Neuronal stem cell (in vitro differentiated cells): ENCODE measurements around the gene AIP.
A peak's percentile ranks its signal among the peaks of the same experiment; 100 is the strongest.

Experiments
- DNase-seq: peaks from one replicate; pipeline ENCODE4 v3.0.0-alpha.2; 2013; ENCODE audit warnings: low spot score
- H2AFZ ChIP-seq: one replicate; pipeline ENCODE4 v1.6.1; 2013; ENCODE audit warnings: mild to moderate bottlenecking, low read length, inconsistent platforms
- H2AK5ac ChIP-seq: 2 replicates; pipeline ENCODE4 v1.6.1; 2013; ENCODE audit warnings: low read depth, mild to moderate bottlenecking, inconsistent platforms, low read length, moderate library complexity, mixed read lengths
- H2BK120ac ChIP-seq: 2 replicates; pipeline ENCODE4 v1.6.1; 2013; ENCODE audit warnings: low read depth, mild to moderate bottlenecking, inconsistent platforms, low read length, moderate library complexity, mixed read lengths
- H2BK12ac ChIP-seq: one replicate; pipeline ENCODE4 v1.6.1; 2013; ENCODE audit warnings: low read length, inconsistent platforms
- H2BK15ac ChIP-seq: 2 replicates; pipeline ENCODE4 v1.6.1; 2013; ENCODE audit warnings: mild to moderate bottlenecking, low read length, inconsistent platforms, mixed read lengths
- H2BK5ac ChIP-seq: one replicate; pipeline ENCODE4 v1.6.1; 2013; ENCODE audit warnings: inconsistent platforms, mild to moderate bottlenecking, low read length, moderate library complexity
- H3K14ac ChIP-seq: one replicate; pipeline ENCODE4 v1.6.1; 2013; ENCODE audit warnings: low read length, inconsistent platforms
- H3K18ac ChIP-seq: 2 replicates; pipeline ENCODE4 v1.6.1; 2013; ENCODE audit warnings: low read length, inconsistent platforms
- H3K23ac ChIP-seq: 2 replicates; pipeline ENCODE4 v1.6.1; 2013; ENCODE audit warnings: low read depth, mild to moderate bottlenecking, mixed read lengths, low read length, inconsistent platforms; ENCODE audit not compliant: poor library complexity
- H3K27ac ChIP-seq: replicated peaks from 3 replicates; pipeline ENCODE4 v1.5.1; 2013; ENCODE audit warnings: low read length, inconsistent platforms
- H3K27me3 ChIP-seq, 3 experiments: 2 replicates each; pipeline ENCODE4 v1.6.1; 2013; ENCODE audit warnings: low read length in 3 of 3, mild to moderate bottlenecking in 2 of 3, inconsistent platforms in 1 of 3, low read depth in 1 of 3, mixed read lengths in 1 of 3, moderate library complexity in 1 of 3; ENCODE audit not compliant: control insufficient read depth in 3 of 3, insufficient read depth in 3 of 3
- H3K36me3 ChIP-seq, 2 donors: replicated peaks in 1 of 2; 2 replicates each; pipeline ENCODE4 v1.6.1; 2013; ENCODE audit warnings: low read length in 2 of 2; ENCODE audit not compliant: control insufficient read depth in 2 of 2, insufficient read depth in 2 of 2
- H3K4ac ChIP-seq: 2 replicates; pipeline ENCODE4 v1.6.1; 2013; ENCODE audit warnings: inconsistent platforms, mild to moderate bottlenecking, low read length, moderate library complexity
- H3K4me1 ChIP-seq, 2 donors: 1 replicate in 1 of 2; 2 replicates in 1 of 2; pipeline ENCODE4 v1.6.1; 2013; ENCODE audit warnings: low read length in 2 of 2, low read depth in 1 of 2; ENCODE audit not compliant: control insufficient read depth in 2 of 2, insufficient read depth in 1 of 2
- H3K4me2 ChIP-seq: one replicate; pipeline ENCODE4 v1.6.1; 2013; ENCODE audit warnings: mild to moderate bottlenecking, low read length, inconsistent platforms; ENCODE audit not compliant: insufficient read depth, poor library complexity, severe bottlenecking
- H3K4me3 ChIP-seq, 2 donors: 2 replicates each; pipeline ENCODE4 v1.5.1; 2013; ENCODE audit warnings: low read length in 2 of 2, mild to moderate bottlenecking in 2 of 2, inconsistent platforms in 1 of 2, moderate library complexity in 1 of 2
- H3K79me1 ChIP-seq: one replicate; pipeline ENCODE4 v1.6.1; 2013; ENCODE audit warnings: low read depth, mild to moderate bottlenecking, inconsistent platforms, low read length, moderate library complexity
- H3K9ac ChIP-seq: one replicate; pipeline ENCODE4 v1.6.1; 2013; ENCODE audit warnings: mild to moderate bottlenecking, low read depth, low read length, inconsistent platforms; ENCODE audit not compliant: poor library complexity
- H3K9me3 ChIP-seq, 2 donors: replicated peaks in 1 of 2; 2 replicates each; pipeline versions ENCODE3 to v1.6.1; 2013; ENCODE audit warnings: low read length in 2 of 2, mild to moderate bottlenecking in 2 of 2, inconsistent platforms in 1 of 2, low read depth in 1 of 2, mixed read lengths in 1 of 2, moderate library complexity in 1 of 2; ENCODE audit not compliant: control insufficient read depth in 2 of 2, insufficient read depth in 1 of 2
- H4K8ac ChIP-seq: one replicate; pipeline ENCODE4 v1.6.1; 2013; ENCODE audit warnings: low read depth, mild to moderate bottlenecking, inconsistent platforms, low read length, moderate library complexity
- H4K91ac ChIP-seq: one replicate; pipeline ENCODE4 v1.6.1; 2013; ENCODE audit warnings: low read length, low read depth, mild to moderate bottlenecking, inconsistent platforms; ENCODE audit not compliant: poor library complexity
- WGBS, 2 donors: extraction: QIAGEN DNeasy Blood & Tissue Kit; methylation state at CpG; one replicate each; pipeline ENCODE4 v1.1.7; 2013; ENCODE audit warnings: missing lambda C conversion rate in 2 of 2, mixed read lengths in 1 of 2; ENCODE audit not compliant: insufficient read length in 2 of 2, insufficient replicate concordance in 1 of 2; ENCODE audit errors: extremely low coverage in 2 of 2; 5-methylcytosine and 5-hydroxymethylcytosine counted together

The AIP gene

GRCh38 chr11:67439321-67440228, 43.3 kb upstream of the AIP start:
- no CpG with 5 or more reads among the region's 31 CpGs for WGBS, 2 donors
- H3K9ac ChIP-seq = peak overlapping the region; percentile 9
- no peak overlapping the region for H3K18ac ChIP-seq
- no peak overlapping the region for H4K8ac ChIP-seq
- H3K79me1 ChIP-seq = peaks cover 7% of the 10 kb centered on the region
- H3K9me3 ChIP-seq = no peaks in the 10 kb centered on the region
- H2BK15ac ChIP-seq = no peak overlapping the region
- H2AFZ ChIP-seq = no peak overlapping the region
- H3K27ac ChIP-seq = no peak overlapping the region
- H3K4ac ChIP-seq = no peak overlapping the region
- H3K4me1 ChIP-seq = peaks cover 2 to 3% of the 10 kb centered on the region in 2 donors
- H3K4me3 ChIP-seq = peak overlapping the region in 1 of 2 donors; percentile 56
- no peak overlapping the region for H2BK120ac ChIP-seq
- peak overlapping the region; percentile 55 for H3K23ac ChIP-seq
- H2BK12ac ChIP-seq = no peak overlapping the region
- peaks cover 0 to 3% (median 0%) of the 10 kb centered on the region in 3 experiments for H3K27me3 ChIP-seq
- no peak overlapping the region for H2AK5ac ChIP-seq
- no peak overlapping the region for H3K4me2 ChIP-seq
- H4K91ac ChIP-seq = peak overlapping the region; percentile 72
- no peak overlapping the region for H2BK5ac ChIP-seq
- H3K14ac ChIP-seq = peak overlapping the region; percentile 31
- peaks cover 26 to 61% of the 10 kb centered on the region in 2 donors for H3K36me3 ChIP-seq
- DNase-seq = no peak

- H4K8ac ChIP-seq = no peak overlapping the region
- no peak overlapping the region for H3K27ac ChIP-seq
- peaks cover 23 to 54% of the 10 kb centered on the region in 2 donors for H3K36me3 ChIP-seq
- peaks cover 7% of the 10 kb centered on the region for H3K79me1 ChIP-seq
- H3K4me2 ChIP-seq = no peak overlapping the region
- H3K23ac ChIP-seq = peak overlapping the region; percentile 10
- H2AK5ac ChIP-seq = peak overlapping the region; percentile 8
- H2BK120ac ChIP-seq = no peak overlapping the region
- H3K14ac ChIP-seq = peak overlapping the region; percentile 71
- H3K9ac ChIP-seq = no peak overlapping the region
- H3K18ac ChIP-seq = no peak overlapping the region
- H3K4me1 ChIP-seq = peaks cover 2 to 3% of the 10 kb centered on the region in 2 donors
- no peak overlapping the region for H2BK15ac ChIP-seq
- WGBS, 2 donors = no CpG with 5 or more reads among the region's 17 CpGs
- H3K27me3 ChIP-seq = peaks cover 0 to 3% (median 0%) of the 10 kb centered on the region in 3 experiments
- H3K4ac ChIP-seq = no peak overlapping the region
- H4K91ac ChIP-seq = no peak overlapping the region
- DNase-seq = no peak
- H2BK12ac ChIP-seq = no peak overlapping the region
- H3K4me3 ChIP-seq = no peak overlapping the region
- no peak overlapping the region for H2BK5ac ChIP-seq
- H3K9me3 ChIP-seq = no peaks in the 10 kb centered on the region
- no peak overlapping the region for H2AFZ ChIP-seq
Observed at GRCh38 chr11:67440229-67441097, 42.4 kb upstream of the AIP start.

- Histone ChIP-seq H3K4ac (no peak overlapping the region), H2BK120ac (no peak overlapping the region), H2AFZ (no peak overlapping the region), H3K14ac (peak overlapping the region; percentile 38), H3K18ac (no peak overlapping the region), H3K9ac (no peak overlapping the region), H3K4me2 (no peak overlapping the region), H3K9me3 (no peaks in the 10 kb centered on the region), H2BK5ac (no peak overlapping the region), H3K4me3 (no peak overlapping the region), H2AK5ac (no peak overlapping the region), H2BK12ac (no peak overlapping the region), H3K27ac (no peak overlapping the region), H3K79me1 (peaks cover 7% of the 10 kb centered on the region), H3K23ac (peak overlapping the region; percentile 73), H2BK15ac (no peak overlapping the region), H3K27me3 (peaks cover 0 to 3% (median 0%) of the 10 kb centered on the region in 3 experiments), H4K8ac (no peak overlapping the region), H4K91ac (no peak overlapping the region), H3K4me1 (peaks cover 2 to 3% of the 10 kb centered on the region in 2 donors), H3K36me3 (peaks cover 18 to 47% of the 10 kb centered on the region in 2 donors)
- no CpG with 5 or more reads among the region's 21 CpGs for WGBS, 2 donors
- no peak for DNase-seq
Observed at GRCh38 chr11:67441098-67441563, 41.7 kb upstream of the AIP start.
